Measurements from ENCODE around the gene BPGM. TPM values are rescaled to one million over a fixed set of nuclear protein-coding genes. Genes with fewer than 3 reads are reported as not detected.

Gene BPGM
- total and polyA plus RNA-seq, 9 of the 15 experiments (the other 6 are each of a cell fraction or from before 2014, with no cell fraction given), result 14.1 to 46.1 (median 21.2) TPM

- H2AFZ ChIP-seq (ENCODE audit: low read depth, low read length), result no peak overlapping the region
- no peaks in the 10 kb centered on the region for H3K36me3 ChIP-seq (ENCODE audit: control insufficient read depth, insufficient read depth, low read length)
- CTCF ChIA-PET (ENCODE audit: low intra/inter-chr PET ratio), result interaction anchor here (1.3 to 4.6 kb wide), 5 partner anchors 67 to 539 kb away, joined by 3 to 35 read pairs (median 14); no protein-coding TSS in a partner anchor
- H4K20me1 ChIP-seq (replicated peaks; ENCODE audit: control insufficient read depth, insufficient read depth, low read length), result no peaks in the 10 kb centered on the region
- no peaks in the 10 kb centered on the region for H3K9me3 ChIP-seq (replicated peaks; ENCODE audit: control insufficient read depth, insufficient read depth, low read depth, low read length)
- in situ Hi-C loops (cut with MboI) (no loop called here), intact Hi-C loops (cut with micrococcal nuclease) (loop anchor here (5.0 kb wide), 1 partner anchor 540 kb away; the partner anchor contains the start of gene CYREN)
- DNase-seq (ENCODE audit: extremely low read depth in 1 of 4, low spot score in 3 of 4), result no peak
- BruUV-seq (replicated peaks), result no TSS peak
- no peak for ATAC-seq
- no peaks in the 10 kb centered on the region for H3K9me1 ChIP-seq (ENCODE audit: control insufficient read depth, insufficient read depth, low read length)
- H3K9ac ChIP-seq (ENCODE audit: insufficient read depth in 1 of 2, low read depth in 2 of 2, low read length in 2 of 2), result no peak overlapping the region
- H3K79me2 ChIP-seq (ENCODE audit: control insufficient read depth, insufficient read depth, low read length), result no peaks in the 10 kb centered on the region
- H3K4me1 ChIP-seq (replicated peaks in 1 of 2; ENCODE audit: control insufficient read depth in 2 of 2, insufficient read depth in 2 of 2, low read length in 2 of 2), result peaks cover 0 to 6% of the 10 kb centered on the region in 2 experiments; a peak in 2 of 5 replicates
- H3K4me3 ChIP-seq, result no peak overlapping the region
- FAIRE-seq, result no peak
- no peak overlapping the region for H3K27ac ChIP-seq (ENCODE audit: extremely low read depth, low read depth, low read length)
- peaks cover 0 to 5% of the 10 kb centered on the region in 2 experiments; a peak in 1 of 5 replicates for H3K27me3 ChIP-seq (ENCODE audit: control insufficient read depth in 2 of 2, insufficient read depth in 2 of 2, low read length in 2 of 2)
- POLR2A ChIA-PET, result interaction anchor here (0.6 to 4.6 kb wide), 2 partner anchors 13 to 786 kb away, joined by 3 to 30 read pairs; partner anchors contain the start of gene BPGM
- H3K4me2 ChIP-seq (ENCODE audit: insufficient read depth, low read length), result no peak overlapping the region
- TF ChIP-seq ZNF316 (IDR thresholded peaks at IDR 0.05), result peak; percentile 61
- TF ChIP-seq ZSCAN32 (CRISPR knock-in tag; IDR thresholded peaks at IDR 0.05), result no peak
- TF ChIP-seq C11orf30 (IDR thresholded peaks at IDR 0.05; ENCODE audit: low read depth), result peak; percentile 32
- peak; percentile 77 for TF ChIP-seq MAFG (tag; conservative IDR thresholded peaks at IDR 0.05)
These were observed 14.6 kb upstream of the BPGM start for GRCh38 chr7:134632052-134632451.

GRCh38 chr7:134632937-134633540, 13.6 kb upstream of the BPGM start:
- H3K9me1 ChIP-seq (ENCODE audit: control insufficient read depth, insufficient read depth, low read length), result no peaks in the 10 kb centered on the region
- H3K9ac ChIP-seq (ENCODE audit: insufficient read depth in 1 of 2, low read depth in 2 of 2, low read length in 2 of 2), result no peak overlapping the region
- H3K4me1 ChIP-seq (replicated peaks in 1 of 2; ENCODE audit: control insufficient read depth in 2 of 2, insufficient read depth in 2 of 2, low read length in 2 of 2), result peaks cover 0 to 6% of the 10 kb centered on the region in 2 experiments; a peak in 2 of 5 replicates
- peak; percentile 91 for FAIRE-seq
- no peak overlapping the region for H2AFZ ChIP-seq (ENCODE audit: low read depth, low read length)
- H3K79me2 ChIP-seq (ENCODE audit: control insufficient read depth, insufficient read depth, low read length), result no peaks in the 10 kb centered on the region
- no peaks in the 10 kb centered on the region for H4K20me1 ChIP-seq (replicated peaks; ENCODE audit: control insufficient read depth, insufficient read depth, low read length)
- in situ Hi-C loops (cut with MboI), result no loop called here
- peak; percentile 54 to 79 (median 68) for DNase-seq (ENCODE audit: extremely low read depth in 1 of 4, low spot score in 3 of 4)
- 5% methylated on average over 5 of the region's 5 CpGs for WGBS (ENCODE audit: insufficient coverage, low coverage, missing lambda C conversion rate)
- peaks cover 0 to 5% of the 10 kb centered on the region in 2 experiments; a peak in 1 of 5 replicates for H3K27me3 ChIP-seq (ENCODE audit: control insufficient read depth in 2 of 2, insufficient read depth in 2 of 2, low read length in 2 of 2)
- intact Hi-C loops (cut with micrococcal nuclease), result loop anchor here (1.0 to 5.0 kb wide), 7 partner anchors 33 to 539 kb away; partner anchors contain the start of gene CYREN
- ChIA-PET CTCF (ENCODE audit: low intra/inter-chr PET ratio) (interaction anchor here (0.9 to 4.6 kb wide), 11 partner anchors 54 to 538 kb away, joined by 3 to 35 read pairs (median 3); no protein-coding TSS in a partner anchor), POLR2A (interaction anchor here (1.1 to 4.6 kb wide), 4 partner anchors 12 to 56 kb away, joined by 3 to 30 read pairs (median 4); partner anchors contain the start of gene BPGM)
- no peak overlapping the region for H3K4me3 ChIP-seq
- peak; percentile 94 for ATAC-seq
- no peaks in the 10 kb centered on the region for H3K9me3 ChIP-seq (replicated peaks; ENCODE audit: control insufficient read depth, insufficient read depth, low read depth, low read length)
- no peaks in the 10 kb centered on the region for H3K36me3 ChIP-seq (ENCODE audit: control insufficient read depth, insufficient read depth, low read length)
- no peak overlapping the region for H3K4me2 ChIP-seq (ENCODE audit: insufficient read depth, low read length)
- no peak overlapping the region for H3K27ac ChIP-seq (ENCODE audit: extremely low read depth, low read depth, low read length)
- no TSS peak for BruUV-seq (replicated peaks)
- no peak for TF ChIP-seq MED1 (CRISPR knock-in tag; IDR thresholded peaks at IDR 0.05; ENCODE audit: borderline replicate concordance)
- TF ChIP-seq TEAD4 (IDR thresholded peaks at IDR 0.05; ENCODE audit: low read length), result peak; percentile 46; the same call in 1 of the 2 replicates
- TF ChIP-seq TEAD4 (CRISPR knock-in tag; IDR thresholded peaks at IDR 0.05; ENCODE audit: borderline replicate concordance), result no peak
- TF ChIP-seq MEF2A (IDR thresholded peaks at IDR 0.05; ENCODE audit: control insufficient read depth, low read depth, low read length), result no peak
- TF ChIP-seq ZNF740 (CRISPR knock-in tag; IDR thresholded peaks at IDR 0.05), result no peak
- TF ChIP-seq ZNF740 (tag; IDR thresholded peaks at IDR 0.05), result no peak
- no peak for TF ChIP-seq KAT7 (CRISPR knock-in tag; IDR thresholded peaks at IDR 0.05; ENCODE audit: borderline replicate concordance)

Measured in K562 (cell line).